ENCODE data around the gene PHLPP1. TPM values are rescaled to one million over a fixed set of nuclear protein-coding genes. Genes with fewer than 3 reads are reported as not detected.

PHLPP1 gene
- total and polyA plus RNA-seq, 2 experiments from 2014 or later = 15.7 to 73.6 TPM

GRCh38 chr18:62745089-62745751 is 29.9 kb downstream of the PHLPP1 start:
- DNase-seq (ENCODE audit: low spot score) = no peak
- H3K79me2 ChIP-seq (replicated peaks; ENCODE audit: insufficient read depth) = peaks cover 100% of the 10 kb centered on the region
- no peaks in the 10 kb centered on the region for H3K27me3 ChIP-seq (ENCODE audit: insufficient read depth)
- no peak overlapping the region for H3K4me3 ChIP-seq
- H2AFZ ChIP-seq = no peak overlapping the region
- peaks cover 12% of the 10 kb centered on the region for H3K36me3 Mint-ChIP-seq (ENCODE audit: low read depth)
- peaks cover 2% of the 10 kb centered on the region; the same call in 1 of the 3 replicates for H3K9me3 Mint-ChIP-seq
- TF ChIP-seq ZNF331 (CRISPR knock-in tag; IDR thresholded peaks at IDR 0.05; ENCODE audit: low read depth) (no peak), NANOG (IDR thresholded peaks at IDR 0.05; ENCODE audit: borderline replicate concordance) (no peak), ZNF114 (CRISPR knock-in tag; IDR thresholded peaks at IDR 0.05) (no peak), POLR2AphosphoS5 (IDR thresholded peaks at IDR 0.05; ENCODE audit: low read depth) (no peak), EZH2 (IDR thresholded peaks at IDR 0.05; ENCODE audit: low read depth, unreplicated experiment) (no peak), EZH2phosphoT487 (IDR thresholded peaks at IDR 0.05; ENCODE audit: unreplicated experiment) (no peak), ZNF462 (CRISPR knock-in tag; IDR thresholded peaks at IDR 0.05) (no peak), STAT1 (IDR thresholded peaks at IDR 0.05; ENCODE audit: unreplicated experiment) (no peak), JUNB (IDR thresholded peaks at IDR 0.05; ENCODE audit: unreplicated experiment) (no peak), CREB1 (CRISPR knock-in tag; IDR thresholded peaks at IDR 0.05; ENCODE audit: low read depth) (no peak)
- TF ChIP-seq, protein P1, sequence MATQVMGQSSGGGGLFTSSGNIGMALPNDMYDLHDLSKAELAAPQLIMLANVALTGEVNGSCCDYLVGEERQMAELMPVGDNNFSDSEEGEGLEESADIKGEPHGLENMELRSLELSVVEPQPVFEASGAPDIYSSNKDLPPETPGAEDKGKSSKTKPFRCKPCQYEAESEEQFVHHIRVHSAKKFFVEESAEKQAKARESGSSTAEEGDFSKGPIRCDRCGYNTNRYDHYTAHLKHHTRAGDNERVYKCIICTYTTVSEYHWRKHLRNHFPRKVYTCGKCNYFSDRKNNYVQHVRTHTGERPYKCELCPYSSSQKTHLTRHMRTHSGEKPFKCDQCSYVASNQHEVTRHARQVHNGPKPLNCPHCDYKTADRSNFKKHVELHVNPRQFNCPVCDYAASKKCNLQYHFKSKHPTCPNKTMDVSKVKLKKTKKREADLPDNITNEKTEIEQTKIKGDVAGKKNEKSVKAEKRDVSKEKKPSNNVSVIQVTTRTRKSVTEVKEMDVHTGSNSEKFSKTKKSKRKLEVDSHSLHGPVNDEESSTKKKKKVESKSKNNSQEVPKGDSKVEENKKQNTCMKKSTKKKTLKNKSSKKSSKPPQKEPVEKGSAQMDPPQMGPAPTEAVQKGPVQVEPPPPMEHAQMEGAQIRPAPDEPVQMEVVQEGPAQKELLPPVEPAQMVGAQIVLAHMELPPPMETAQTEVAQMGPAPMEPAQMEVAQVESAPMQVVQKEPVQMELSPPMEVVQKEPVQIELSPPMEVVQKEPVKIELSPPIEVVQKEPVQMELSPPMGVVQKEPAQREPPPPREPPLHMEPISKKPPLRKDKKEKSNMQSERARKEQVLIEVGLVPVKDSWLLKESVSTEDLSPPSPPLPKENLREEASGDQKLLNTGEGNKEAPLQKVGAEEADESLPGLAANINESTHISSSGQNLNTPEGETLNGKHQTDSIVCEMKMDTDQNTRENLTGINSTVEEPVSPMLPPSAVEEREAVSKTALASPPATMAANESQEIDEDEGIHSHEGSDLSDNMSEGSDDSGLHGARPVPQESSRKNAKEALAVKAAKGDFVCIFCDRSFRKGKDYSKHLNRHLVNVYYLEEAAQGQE (IDR thresholded peaks at IDR 0.05; ENCODE audit: unreplicated experiment) = no peak
- TF ChIP-seq, protein P2, sequence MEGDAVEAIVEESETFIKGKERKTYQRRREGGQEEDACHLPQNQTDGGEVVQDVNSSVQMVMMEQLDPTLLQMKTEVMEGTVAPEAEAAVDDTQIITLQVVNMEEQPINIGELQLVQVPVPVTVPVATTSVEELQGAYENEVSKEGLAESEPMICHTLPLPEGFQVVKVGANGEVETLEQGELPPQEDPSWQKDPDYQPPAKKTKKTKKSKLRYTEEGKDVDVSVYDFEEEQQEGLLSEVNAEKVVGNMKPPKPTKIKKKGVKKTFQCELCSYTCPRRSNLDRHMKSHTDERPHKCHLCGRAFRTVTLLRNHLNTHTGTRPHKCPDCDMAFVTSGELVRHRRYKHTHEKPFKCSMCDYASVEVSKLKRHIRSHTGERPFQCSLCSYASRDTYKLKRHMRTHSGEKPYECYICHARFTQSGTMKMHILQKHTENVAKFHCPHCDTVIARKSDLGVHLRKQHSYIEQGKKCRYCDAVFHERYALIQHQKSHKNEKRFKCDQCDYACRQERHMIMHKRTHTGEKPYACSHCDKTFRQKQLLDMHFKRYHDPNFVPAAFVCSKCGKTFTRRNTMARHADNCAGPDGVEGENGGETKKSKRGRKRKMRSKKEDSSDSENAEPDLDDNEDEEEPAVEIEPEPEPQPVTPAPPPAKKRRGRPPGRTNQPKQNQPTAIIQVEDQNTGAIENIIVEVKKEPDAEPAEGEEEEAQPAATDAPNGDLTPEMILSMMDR (conservative IDR thresholded peaks at IDR 0.05; ENCODE audit: low read depth in 2 of 2) = no peak
- ATAC-seq = no peak
- H3K27ac ChIP-seq (ENCODE audit: low read depth) = no peak overlapping the region
- no peak overlapping the region; the same call in 1 of the 2 replicates for H3K4me2 ChIP-seq
- H3K4me1 ChIP-seq (ENCODE audit: insufficient read depth) = peaks cover 71% of the 10 kb centered on the region
- peaks cover 2% of the 10 kb centered on the region; the same call in 1 of the 2 replicates for H3K9me2 ChIP-seq (ENCODE audit: insufficient read depth)
- peaks cover 79% of the 10 kb centered on the region for H3K4me1 Mint-ChIP-seq
- H3K27me3 Mint-ChIP-seq (ENCODE audit: insufficient read depth, low read depth, poor library complexity) = peaks cover 10% of the 10 kb centered on the region
- H3F3A ChIP-seq (replicated peaks; ENCODE audit: low read depth) = no peaks in the 10 kb centered on the region; the same call in 1 of the 2 replicates
- no peak overlapping the region for H3K4me3 Mint-ChIP-seq
- H3K27ac Mint-ChIP-seq = peak overlapping the region; percentile 30; the same call in 1 of the 2 replicates
- no peaks in the 10 kb centered on the region for H3K36me3 ChIP-seq (ENCODE audit: insufficient read depth)
- no peaks in the 10 kb centered on the region for H4K20me1 ChIP-seq (replicated peaks; ENCODE audit: insufficient read depth)
